ENCODE measurements around the gene MAML1.
A peak's percentile ranks its signal among the peaks of the same experiment; 100 is the strongest.

MAML1 gene

DNA sequence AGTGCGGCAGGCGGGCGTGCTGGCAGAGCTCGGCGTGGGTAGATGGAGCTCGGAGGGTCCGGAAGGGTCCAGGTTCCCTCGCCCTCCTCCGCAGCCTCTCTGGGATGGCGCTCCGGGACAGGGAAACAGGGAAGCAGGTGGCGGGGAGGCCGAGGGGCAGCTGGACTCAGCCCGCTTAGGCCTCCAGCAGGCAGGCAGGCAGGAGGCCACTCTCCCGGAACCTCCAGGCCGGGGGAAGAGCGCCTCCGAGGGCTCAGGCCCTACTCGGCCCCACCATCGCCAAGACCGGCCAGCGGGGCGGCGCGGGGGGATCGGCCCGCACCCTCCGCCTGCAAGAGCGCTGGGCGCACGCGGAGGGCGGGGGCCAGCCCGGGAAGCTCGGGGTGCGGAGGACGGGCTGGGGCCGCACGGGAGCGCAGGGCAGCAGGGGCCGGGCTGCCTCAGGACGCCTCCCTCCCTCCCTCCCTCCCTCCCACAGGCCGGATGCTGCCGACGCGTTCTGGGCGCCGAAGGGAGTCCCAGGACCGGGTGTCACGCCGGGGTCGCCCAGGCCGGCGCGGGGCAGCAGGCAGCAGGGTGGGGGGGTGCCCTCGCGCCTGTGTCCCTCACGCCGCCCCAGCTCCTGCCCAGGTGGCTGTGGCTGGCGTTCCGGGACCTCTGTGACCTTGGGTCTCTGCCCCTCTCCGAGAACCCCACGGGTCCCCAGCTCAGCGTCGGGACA lies 73.1 kb downstream of the MAML1 start:
- Histone ChIP-seq H3K4me2 (ENCODE audit: insufficient read depth, low read length) (peak overlapping the region; percentile 95), H3K9ac (ENCODE audit: low read depth, low read length) (peak overlapping the region; percentile 72), H3K4me3 (ENCODE audit: low read depth in 1 of 2, low read length in 2 of 2) (peak overlapping the region; percentile 49 to 90; a peak in 3 of 4 replicates), H2AFZ (ENCODE audit: low read depth, low read length) (peak overlapping the region; percentile 81), H4K20me1 (ENCODE audit: insufficient read depth, low read length) (peaks cover 24% of the 10 kb centered on the region), H3K27me3 (ENCODE audit: insufficient read depth, low read length, poor library complexity) (no peaks in the 10 kb centered on the region), H3K4me1 (ENCODE audit: insufficient read depth, low read length) (peaks cover 45% of the 10 kb centered on the region), H3K27ac (ENCODE audit: low read length) (0 out of 2 replicates have a peak overlapping the region, but pooled peaks have one; percentile 52), H3K36me3 (ENCODE audit: insufficient read depth, low read length) (peaks cover 8% of the 10 kb centered on the region; the same call in 1 of the 2 replicates), H3K9me3 (ENCODE audit: insufficient read depth, low read length, severe bottlenecking) (no peaks in the 10 kb centered on the region), H3K79me2 (ENCODE audit: insufficient read depth, low read length) (peaks cover 22% of the 10 kb centered on the region)
- ATAC-seq (ENCODE audit: insufficient read depth, low read depth) (peak; percentile 5; the same call in 2 of the 3 replicates), DNase-seq (no peak)
- TF ChIP-seq, protein P1, sequence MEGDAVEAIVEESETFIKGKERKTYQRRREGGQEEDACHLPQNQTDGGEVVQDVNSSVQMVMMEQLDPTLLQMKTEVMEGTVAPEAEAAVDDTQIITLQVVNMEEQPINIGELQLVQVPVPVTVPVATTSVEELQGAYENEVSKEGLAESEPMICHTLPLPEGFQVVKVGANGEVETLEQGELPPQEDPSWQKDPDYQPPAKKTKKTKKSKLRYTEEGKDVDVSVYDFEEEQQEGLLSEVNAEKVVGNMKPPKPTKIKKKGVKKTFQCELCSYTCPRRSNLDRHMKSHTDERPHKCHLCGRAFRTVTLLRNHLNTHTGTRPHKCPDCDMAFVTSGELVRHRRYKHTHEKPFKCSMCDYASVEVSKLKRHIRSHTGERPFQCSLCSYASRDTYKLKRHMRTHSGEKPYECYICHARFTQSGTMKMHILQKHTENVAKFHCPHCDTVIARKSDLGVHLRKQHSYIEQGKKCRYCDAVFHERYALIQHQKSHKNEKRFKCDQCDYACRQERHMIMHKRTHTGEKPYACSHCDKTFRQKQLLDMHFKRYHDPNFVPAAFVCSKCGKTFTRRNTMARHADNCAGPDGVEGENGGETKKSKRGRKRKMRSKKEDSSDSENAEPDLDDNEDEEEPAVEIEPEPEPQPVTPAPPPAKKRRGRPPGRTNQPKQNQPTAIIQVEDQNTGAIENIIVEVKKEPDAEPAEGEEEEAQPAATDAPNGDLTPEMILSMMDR (IDR thresholded peaks at IDR 0.05; ENCODE audit: borderline replicate concordance, extremely low read depth, low read length, poor library complexity, severe bottlenecking) = no peak
- no peak for TF ChIP-seq EZH2 (IDR thresholded peaks at IDR 0.05; ENCODE audit: borderline replicate concordance, low read depth, low read length, severe bottlenecking)

DNA sequence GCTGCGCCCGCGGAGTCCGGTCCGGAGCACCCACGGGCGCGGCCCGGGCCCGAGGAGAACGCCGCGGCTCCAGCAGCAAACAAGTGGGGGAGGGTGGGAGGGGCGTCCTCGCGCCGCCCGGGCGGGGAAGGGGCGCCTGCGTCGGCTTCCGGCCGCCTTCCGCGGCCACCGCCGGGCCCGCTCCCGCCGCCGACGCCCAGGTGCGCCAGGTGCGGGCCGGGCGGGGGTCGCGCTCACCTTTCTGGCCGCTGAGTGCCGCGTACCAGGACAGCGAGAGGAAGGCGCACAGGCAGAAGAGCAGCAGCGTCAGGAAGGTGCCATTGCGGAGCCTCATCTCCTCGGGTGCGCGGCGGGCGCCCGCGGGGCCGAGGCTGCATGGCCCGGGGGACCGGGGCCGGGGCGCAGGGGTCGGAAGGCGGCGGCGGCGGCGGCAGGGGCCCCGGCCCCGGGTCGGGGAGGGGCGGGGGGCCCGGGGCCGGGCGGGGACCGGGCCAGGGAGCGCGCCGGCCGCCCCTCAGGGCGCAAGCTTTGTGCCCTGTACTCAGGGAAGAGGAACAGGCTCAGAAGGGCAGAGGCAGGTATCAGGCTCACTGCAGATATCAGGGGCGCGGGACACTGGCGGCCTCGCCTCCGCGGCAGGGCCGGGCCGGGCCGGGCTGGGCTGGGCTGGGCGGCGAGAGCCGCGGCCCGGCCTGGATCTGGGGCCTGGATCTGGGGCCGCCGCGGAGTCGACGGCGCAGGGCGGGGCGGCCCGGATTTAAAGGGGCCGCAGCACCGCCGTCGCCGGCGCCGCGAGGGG lies 73.8 kb downstream of the MAML1 start, which contains the start of gene MGAT4B:
TSS of gene MGAT4B (minus strand) at position 617 of the 799 bp plus-strand sequence. CDS start at position 334, 283 bp downstream.
- TF ChIP-seq EZH2 (IDR thresholded peaks at IDR 0.05; ENCODE audit: borderline replicate concordance, low read depth, low read length, severe bottlenecking) = no peak
- TF ChIP-seq, protein P1 (IDR thresholded peaks at IDR 0.05; ENCODE audit: borderline replicate concordance, extremely low read depth, low read length, poor library complexity, severe bottlenecking) = no peak
- Histone ChIP-seq H3K79me2 (ENCODE audit: insufficient read depth, low read length) (peaks cover 22% of the 10 kb centered on the region), H3K27me3 (ENCODE audit: insufficient read depth, low read length, poor library complexity) (no peaks in the 10 kb centered on the region), H3K9ac (ENCODE audit: low read depth, low read length) (peak within 1 kb of the TSS; percentile 72), H3K27ac (ENCODE audit: low read length) (peak within 1 kb of the TSS; percentile 62), H2AFZ (ENCODE audit: low read depth, low read length) (peak within 1 kb of the TSS; percentile 83), H3K9me3 (ENCODE audit: insufficient read depth, low read length, severe bottlenecking) (no peaks in the 10 kb centered on the region), H4K20me1 (ENCODE audit: insufficient read depth, low read length) (peaks cover 24% of the 10 kb centered on the region), H3K4me3 (ENCODE audit: low read depth in 1 of 2, low read length in 2 of 2) (peak within 1 kb of the TSS; percentile 75 to 90), H3K4me2 (ENCODE audit: insufficient read depth, low read length) (peak within 1 kb of the TSS; percentile 95), H3K4me1 (ENCODE audit: insufficient read depth, low read length) (peaks cover 45% of the 10 kb centered on the region), H3K36me3 (ENCODE audit: insufficient read depth, low read length) (peaks cover 2% of the 10 kb centered on the region; the same call in 1 of the 2 replicates)
- peak; percentile 66 for DNase-seq
- ATAC-seq (ENCODE audit: insufficient read depth, low read depth) = peak; percentile 82

DNA sequence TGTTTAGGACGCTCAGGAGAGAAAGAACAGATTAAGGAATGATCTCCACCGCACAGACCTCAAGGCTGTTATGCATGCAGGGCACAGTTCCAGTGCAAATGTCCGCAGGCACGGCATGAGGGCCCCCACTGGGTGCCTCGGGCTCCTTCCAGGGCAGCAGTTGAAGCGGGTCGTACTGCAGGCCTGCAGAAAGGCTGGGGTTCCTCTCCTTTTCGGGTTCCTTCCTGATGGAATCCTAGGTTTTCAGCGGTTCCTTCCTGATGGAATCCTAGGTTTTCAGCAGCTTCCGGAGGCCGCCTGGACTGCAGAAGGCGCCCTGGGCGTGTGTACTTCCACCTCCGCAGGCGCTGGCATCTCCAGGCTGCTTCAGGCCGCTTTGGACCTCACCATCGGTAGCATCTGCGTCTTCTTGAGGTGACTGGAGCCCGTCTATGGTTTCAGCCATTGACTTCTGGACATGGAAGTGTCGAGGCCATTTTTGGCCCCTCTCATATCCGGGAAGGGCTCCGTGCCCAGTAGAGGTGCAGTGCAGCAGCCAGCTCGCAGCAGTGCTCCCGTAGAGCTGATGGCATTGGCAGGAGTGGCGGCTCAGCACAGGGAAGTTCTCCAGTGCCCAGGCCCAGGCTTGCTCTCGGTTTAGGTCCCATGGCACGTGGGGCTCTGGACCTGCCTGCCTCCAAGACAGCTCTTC lies 79.7 kb downstream of the MAML1 start:
- Histone ChIP-seq H3K4me2 (ENCODE audit: insufficient read depth, low read length) (no peak overlapping the region), H3K4me3 (ENCODE audit: low read depth in 1 of 2, low read length in 2 of 2) (no peak overlapping the region), H3K79me2 (ENCODE audit: insufficient read depth, low read length) (peaks cover 6% of the 10 kb centered on the region; the same call in 1 of the 2 replicates), H3K36me3 (ENCODE audit: insufficient read depth, low read length) (peaks cover 15% of the 10 kb centered on the region), H3K9me3 (ENCODE audit: insufficient read depth, low read length, severe bottlenecking) (no peaks in the 10 kb centered on the region), H2AFZ (ENCODE audit: low read depth, low read length) (no peak overlapping the region), H3K4me1 (ENCODE audit: insufficient read depth, low read length) (peaks cover 11% of the 10 kb centered on the region), H3K27ac (ENCODE audit: low read length) (no peak overlapping the region), H4K20me1 (ENCODE audit: insufficient read depth, low read length) (no peaks in the 10 kb centered on the region), H3K27me3 (ENCODE audit: insufficient read depth, low read length, poor library complexity) (no peaks in the 10 kb centered on the region), H3K9ac (ENCODE audit: low read depth, low read length) (no peak overlapping the region)
- ATAC-seq (ENCODE audit: insufficient read depth, low read depth) (no peak), DNase-seq (no peak)
- no peak for TF ChIP-seq EZH2 (IDR thresholded peaks at IDR 0.05; ENCODE audit: borderline replicate concordance, low read depth, low read length, severe bottlenecking)
- TF ChIP-seq, protein P1 (IDR thresholded peaks at IDR 0.05; ENCODE audit: borderline replicate concordance, extremely low read depth, low read length, poor library complexity, severe bottlenecking) = no peak
